KOPT-K1 (cell line): ENCODE results near the gene CUEDC1.

Experiments used
- H3K27ac ChIP-seq: fragments of 200-600 bp; sonication (generic); 2 replicates; pipeline ENCODE4 v1.5.1; 2016; ENCODE audit warnings: antibody characterized with exemption, mild to moderate bottlenecking, low read depth, low read length; ENCODE audit not compliant: poor library complexity, severe bottlenecking
- H3K36me3 ChIP-seq: fragments of 200-600 bp; sonication (generic); 2 replicates; pipeline ENCODE4 v1.5.1; 2017; ENCODE audit warnings: antibody characterized with exemption, mild to moderate bottlenecking, low read length, moderate library complexity; ENCODE audit not compliant: insufficient read depth
- H3K9me3 ChIP-seq: fragments of 200-600 bp; sonication (generic); 2 replicates; pipeline ENCODE4 v1.5.1; 2017; ENCODE audit warnings: antibody characterized with exemption, low read length, mild to moderate bottlenecking; ENCODE audit not compliant: insufficient read depth, poor library complexity, severe bottlenecking

CUEDC1 gene

GRCh38 chr17:57910462-57911420, 44.5 kb downstream of the CUEDC1 start:
- Histone ChIP-seq H3K36me3 (no peaks in the 10 kb centered on the region), H3K27ac (no peak overlapping the region), H3K9me3 (no peaks in the 10 kb centered on the region)

DNA sequence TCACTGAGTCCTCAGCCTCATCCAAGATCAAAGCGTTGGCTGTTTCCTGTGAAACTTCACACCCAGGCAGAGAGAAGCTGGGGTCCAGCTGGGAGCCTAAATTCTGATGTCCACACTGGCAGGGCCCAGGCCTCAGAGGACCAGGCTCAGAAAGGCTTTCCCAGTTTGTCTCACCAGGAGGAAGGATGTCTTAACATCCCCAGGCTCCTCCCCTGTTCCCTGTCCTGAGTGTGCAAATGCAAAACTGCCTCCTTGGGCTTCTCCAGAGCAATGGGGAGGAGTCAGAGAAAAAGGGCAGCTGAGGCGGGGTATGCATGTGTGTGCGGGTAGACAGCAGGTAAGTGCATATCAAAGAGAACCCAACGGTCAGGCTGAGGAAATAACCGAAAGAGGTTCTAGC, 45.7 kb downstream of the CUEDC1 start:
- Histone ChIP-seq H3K36me3 (no peaks in the 10 kb centered on the region), H3K27ac (no peak overlapping the region), H3K9me3 (no peaks in the 10 kb centered on the region)

DNA sequence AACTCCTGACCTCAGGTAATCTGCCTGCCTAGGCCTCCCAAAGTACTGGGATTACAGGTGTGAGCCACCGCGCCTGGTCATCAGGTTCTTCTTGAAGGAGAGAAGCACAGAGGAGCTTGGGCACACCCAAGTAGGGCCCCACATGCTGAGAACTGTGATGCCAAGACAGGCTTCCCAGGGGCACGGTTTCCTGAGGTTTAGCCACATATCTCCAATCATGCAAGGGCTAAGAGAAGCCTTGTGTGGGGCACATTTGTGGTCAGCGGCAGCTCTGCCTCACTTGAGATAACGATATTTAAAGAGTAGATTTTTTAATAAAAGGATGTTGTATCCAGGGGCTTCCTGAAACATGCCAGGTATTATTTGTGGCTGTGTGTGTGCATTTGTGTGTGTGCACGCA, 46.9 kb downstream of the CUEDC1 start:
- no peaks in the 10 kb centered on the region for H3K9me3 ChIP-seq
- H3K36me3 ChIP-seq: no peaks in the 10 kb centered on the region
- no peak overlapping the region for H3K27ac ChIP-seq

- Histone ChIP-seq H3K36me3 (no peaks in the 10 kb centered on the region), H3K27ac (no peak overlapping the region), H3K9me3 (no peaks in the 10 kb centered on the region)
Measured at GRCh38 chr17:57906910-57907309, 48.3 kb downstream of the CUEDC1 start.

- Histone ChIP-seq H3K27ac (no peak overlapping the region), H3K36me3 (no peaks in the 10 kb centered on the region)
Measured at GRCh38 chr17:57905875-57906455, 49.2 kb downstream of the CUEDC1 start.

DNA sequence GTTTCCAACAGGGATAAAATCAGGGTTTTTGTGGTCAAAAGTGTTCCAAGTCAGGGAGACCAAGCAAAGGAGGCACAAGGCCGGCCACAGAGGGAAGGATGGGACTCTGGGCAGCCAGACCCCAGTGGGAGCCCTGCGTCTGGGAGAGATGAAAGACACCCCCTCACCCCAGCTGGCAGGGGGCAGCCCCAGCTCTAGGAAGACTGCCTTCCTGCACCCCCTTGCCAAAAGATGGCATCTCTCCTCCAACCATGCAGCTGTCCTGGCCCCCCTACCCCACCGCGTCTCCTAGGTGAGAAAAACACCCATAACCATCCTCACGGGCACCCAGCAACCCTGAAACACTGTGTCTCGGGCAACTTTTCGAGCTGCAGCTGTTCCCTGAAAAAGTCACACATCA, 51.3 kb downstream of the CUEDC1 start:
- Histone ChIP-seq H3K9me3 (no peaks in the 10 kb centered on the region), H3K36me3 (no peaks in the 10 kb centered on the region), H3K27ac (no peak overlapping the region)

More at GRCh38 chr17:57905875-57906455, 49.2 kb downstream of the CUEDC1 start:
- no peaks in the 10 kb centered on the region for H3K9me3 ChIP-seq

DNA sequence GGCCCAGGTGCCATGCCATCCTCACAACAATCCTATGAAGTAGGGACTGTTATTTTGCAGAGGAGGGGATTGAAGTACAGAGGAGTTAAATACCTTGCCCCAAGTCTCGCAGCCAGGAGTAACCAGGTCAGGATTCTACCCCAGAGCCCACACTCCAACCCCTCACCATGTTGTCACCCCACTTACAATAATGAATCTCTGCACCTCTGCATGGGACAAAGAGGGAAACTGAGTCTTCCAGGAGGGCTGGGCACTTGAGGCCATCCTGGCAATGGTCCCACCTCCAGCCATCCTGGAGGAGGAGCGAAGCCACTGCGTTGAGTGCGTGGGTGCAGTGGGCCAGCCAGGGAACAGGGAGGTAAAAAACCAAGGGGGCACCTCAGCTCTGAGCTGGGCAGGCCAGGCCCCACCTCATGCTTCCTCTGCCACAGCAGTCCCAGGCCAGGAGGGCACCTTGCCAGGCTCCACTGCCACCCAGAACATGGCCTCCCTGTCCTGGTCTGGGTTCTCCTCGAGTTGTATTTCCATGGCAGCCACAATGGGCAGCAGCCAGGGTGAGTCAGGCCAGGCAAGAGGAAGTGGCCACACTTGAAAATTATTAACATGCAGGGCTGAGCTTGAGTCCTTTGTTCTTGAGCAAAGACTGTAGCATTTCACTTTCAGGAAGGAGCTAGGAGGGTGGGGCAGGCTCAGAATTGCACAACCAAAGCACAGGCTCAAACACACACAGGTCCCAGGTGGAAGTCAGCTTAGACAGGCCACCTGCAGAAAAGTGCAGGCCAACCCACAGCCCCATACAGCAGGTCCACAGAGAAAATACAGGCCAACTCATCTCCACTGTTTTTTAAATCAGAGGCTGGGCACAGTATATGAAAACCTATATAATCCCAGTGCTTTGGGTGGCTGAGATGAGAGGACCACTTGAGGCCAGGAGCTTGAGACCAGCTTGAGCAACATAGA, 52.1 kb downstream of the CUEDC1 start:
- Histone ChIP-seq H3K36me3 (no peaks in the 10 kb centered on the region), H3K27ac (no peak overlapping the region), H3K9me3 (no peaks in the 10 kb centered on the region)

DNA sequence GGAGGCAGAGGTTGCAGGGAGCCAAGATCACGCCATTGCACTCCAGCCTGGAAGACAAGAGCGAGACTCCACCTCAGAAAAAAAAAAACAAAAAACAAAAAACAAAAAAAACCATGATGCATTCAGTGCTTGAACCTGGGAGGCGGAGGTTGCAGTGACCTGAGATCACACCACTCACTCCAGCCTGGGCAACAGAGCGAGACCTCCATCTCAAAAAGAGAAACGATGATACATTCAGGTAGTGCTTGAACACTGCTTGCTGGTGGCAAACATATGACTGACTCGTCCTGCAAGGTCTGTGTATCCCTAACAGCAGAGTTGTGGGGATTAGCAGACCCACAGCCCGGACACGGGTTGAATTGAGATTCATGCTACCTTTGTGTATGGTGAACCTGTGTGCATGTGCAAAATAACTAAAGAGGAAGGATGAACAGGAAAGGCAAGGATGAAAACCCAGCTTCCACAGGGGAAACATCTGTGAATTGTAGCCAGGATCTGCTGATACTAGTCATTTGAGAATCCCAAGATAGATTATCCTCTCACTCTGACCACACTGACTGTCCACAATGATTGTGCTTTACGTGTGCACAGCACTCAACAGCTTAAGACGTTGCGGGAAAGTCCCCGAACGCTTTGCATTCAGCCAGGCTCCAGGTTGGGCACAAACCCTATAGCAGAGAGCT, 53.0 kb downstream of the CUEDC1 start:
- no peaks in the 10 kb centered on the region for H3K36me3 ChIP-seq
- H3K27ac ChIP-seq: no peak overlapping the region
- H3K9me3 ChIP-seq: no peaks in the 10 kb centered on the region

- H3K27ac ChIP-seq: no peak overlapping the region
- H3K36me3 ChIP-seq: no peaks in the 10 kb centered on the region
- H3K9me3 ChIP-seq: no peaks in the 10 kb centered on the region
Measured at GRCh38 chr17:57900991-57901743, 54.0 kb downstream of the CUEDC1 start.

DNA sequence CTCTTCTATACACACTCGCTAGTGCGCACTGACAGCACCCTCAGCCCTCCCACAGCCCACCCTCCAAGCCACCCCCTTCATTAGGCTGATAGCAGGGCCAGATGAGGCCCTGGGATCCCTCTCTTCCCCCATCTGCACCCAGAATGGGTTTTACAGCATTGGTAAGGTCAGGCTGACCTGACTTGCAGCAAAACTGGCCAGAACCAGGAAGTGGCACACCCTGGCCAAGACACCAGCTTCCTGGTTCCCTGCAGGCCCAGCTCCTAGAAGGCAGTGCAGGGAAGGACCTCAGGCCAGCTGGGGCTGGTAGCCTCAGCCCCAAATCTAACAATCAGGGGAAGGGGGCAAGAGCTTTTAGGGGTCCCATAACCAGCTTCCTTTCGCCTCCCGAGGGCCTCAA, 55.4 kb downstream of the CUEDC1 start:
- no peak overlapping the region for H3K27ac ChIP-seq
- no peaks in the 10 kb centered on the region for H3K36me3 ChIP-seq
- no peaks in the 10 kb centered on the region for H3K9me3 ChIP-seq

DNA sequence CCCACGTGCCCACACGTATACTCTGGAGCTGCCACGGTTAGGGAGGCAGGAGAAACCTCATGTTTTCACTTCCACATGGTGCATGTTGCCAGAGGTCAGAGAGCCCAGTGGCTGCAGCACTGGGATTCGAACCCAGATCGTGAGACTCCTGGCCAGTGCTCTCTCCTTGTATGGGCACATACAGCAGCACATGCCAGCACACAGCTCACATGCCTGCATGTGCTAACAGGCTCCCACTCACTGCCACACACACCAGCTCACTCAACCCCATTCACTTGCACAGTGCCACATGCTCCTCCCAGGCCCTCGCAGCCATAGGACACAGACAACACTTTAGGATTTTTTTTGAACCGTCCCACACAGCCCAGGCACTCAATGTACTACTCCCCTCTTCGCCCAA, 55.8 kb downstream of the CUEDC1 start:
- Histone ChIP-seq H3K9me3 (no peaks in the 10 kb centered on the region), H3K27ac (no peak overlapping the region), H3K36me3 (no peaks in the 10 kb centered on the region)

GRCh38 chr17:57898487-57899311, 56.5 kb downstream of the CUEDC1 start:
- no peaks in the 10 kb centered on the region for H3K36me3 ChIP-seq
- no peak overlapping the region for H3K27ac ChIP-seq
- H3K9me3 ChIP-seq: no peaks in the 10 kb centered on the region

DNA sequence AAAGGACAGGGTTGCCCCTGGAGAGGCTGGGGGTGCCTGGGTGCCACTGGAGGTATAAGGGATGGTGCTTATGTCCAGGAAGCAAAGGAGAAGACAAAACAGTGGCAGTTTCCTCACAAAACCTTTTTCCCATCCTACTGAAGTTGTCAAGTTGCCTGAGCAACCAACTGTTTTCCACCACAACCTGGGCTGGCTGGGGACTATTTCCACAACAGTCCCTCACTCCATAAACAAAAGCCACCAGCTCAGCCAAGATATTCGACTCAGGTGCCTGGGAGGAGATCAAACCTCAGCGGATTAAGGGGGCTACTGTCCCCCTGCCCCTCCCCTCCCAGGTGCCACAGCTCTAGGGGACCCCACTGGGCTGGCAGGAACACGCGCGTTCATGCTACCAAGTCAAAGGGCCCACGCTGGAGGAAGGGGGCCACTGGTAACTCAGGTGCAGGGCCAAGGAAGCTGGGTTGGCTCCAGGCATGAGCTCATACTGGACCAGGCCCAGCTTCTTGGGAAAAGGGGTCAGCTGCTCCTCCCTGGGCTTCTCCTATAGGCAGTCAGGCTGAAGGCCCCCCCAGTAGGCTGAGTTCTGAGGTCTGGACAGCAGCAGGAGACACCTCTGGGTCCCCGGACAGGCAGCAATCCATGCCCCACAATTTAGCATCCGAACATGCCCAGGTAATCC, 59.7 kb downstream of the CUEDC1 start:
- H3K27ac ChIP-seq: no peak overlapping the region
- no peaks in the 10 kb centered on the region for H3K36me3 ChIP-seq
- H3K9me3 ChIP-seq: no peaks in the 10 kb centered on the region
